Gastrocnemius medialis (tissue), 4 donors: ENCODE results near the gene NUTM2G.
"Not testable (repeated sequence)": the region's sequence is repeated elsewhere in the genome, so short reads cannot be mapped to it uniquely, and the experiment has no call there.

ENCODE experiments used
- CTCF ChIP-seq, 5 experiments: fragments of 450-650 bp in 3 of 5; fragments of 200-600 bp in 2 of 5; sonication (generic) in 2 of 5; IDR thresholded peaks in 4 of 5; conservative IDR thresholded peaks in 1 of 5; 1 replicate in 4 of 5; 2 replicates in 1 of 5; pipeline ENCODE4 v1.5.1; 2016 to 2019; ENCODE audit warnings: antibody characterized with exemption in 5 of 5, mild to moderate bottlenecking in 3 of 5, moderate library complexity in 3 of 5
- POLR2A ChIP-seq, 2 donors: fragments of 450-650 bp; IDR thresholded peaks; one replicate each; pipeline ENCODE4 v1.6.1; 2017; ENCODE audit warnings: antibody characterized with exemption in 2 of 2, mild to moderate bottlenecking in 2 of 2, moderate library complexity in 2 of 2

- not testable (repeated sequence) for TF ChIP-seq CTCF (IDR thresholded peaks at IDR 0.05 in 4 of 5, conservative IDR thresholded peaks at IDR 0.05 in 1 of 5); POLR2A (IDR thresholded peaks at IDR 0.05)
Measured at GRCh38 chr9:96904947-96905722, 23.5 kb upstream of the NUTM2G start.
